Astrocyte (in vitro differentiated cells and primary cell): Measurements from ENCODE around the gene MTCH1. TPM values are rescaled to one million over a fixed set of nuclear protein-coding genes. Genes with fewer than 3 reads are reported as not detected.

ENCODE experiments used
- DNase-seq: peaks from one replicate; pipeline ENCODE4 v3.0.0-alpha.2; 2010; ENCODE audit warnings: low read depth
- FAIRE-seq: peaks from 2 replicates; lab custom pipeline; 2011; peaks lifted over from hg19 to GRCh38; lab: Jason Lieb, UNC
- H2AFZ ChIP-seq: 2 replicates; pipeline ENCODE4 v1.6.0; 2012; ENCODE audit warnings: low read depth, low read length, inconsistent platforms
- H3K27ac ChIP-seq: 2 replicates; pipeline ENCODE4 v1.5.1; 2011; ENCODE audit warnings: low read depth, low read length, inconsistent platforms
- H3K27me3 ChIP-seq: 2 replicates; pipeline ENCODE4 v1.6.0; 2011; ENCODE audit warnings: low read length, inconsistent platforms; ENCODE audit not compliant: insufficient read depth
- H3K36me3 ChIP-seq: 2 replicates; pipeline ENCODE4 v1.5.1; 2011; ENCODE audit warnings: low read length, inconsistent platforms; ENCODE audit not compliant: insufficient read depth
- H3K4me1 ChIP-seq: 2 replicates; pipeline ENCODE4 v1.5.1; 2011; ENCODE audit warnings: low read length, inconsistent platforms; ENCODE audit not compliant: insufficient read depth
- H3K4me2 ChIP-seq: 2 replicates; pipeline ENCODE4 v1.6.0; 2012; ENCODE audit warnings: low read length, inconsistent platforms
- H3K4me3 ChIP-seq: 2 replicates; pipeline ENCODE4 v1.5.1; 2011; ENCODE audit warnings: low read depth, mild to moderate bottlenecking, low read length, inconsistent platforms; ENCODE audit not compliant: insufficient read depth
- H3K79me2 ChIP-seq: 2 replicates; pipeline ENCODE4 v1.6.0; 2012; ENCODE audit warnings: mild to moderate bottlenecking, low read length, inconsistent platforms; ENCODE audit not compliant: insufficient read depth
- H3K9ac ChIP-seq: 2 replicates; pipeline ENCODE4 v1.6.0; 2012; ENCODE audit warnings: mild to moderate bottlenecking, low read length, inconsistent platforms
- H3K9me3 ChIP-seq: 2 replicates; pipeline ENCODE4 v1.5.1; 2012; ENCODE audit warnings: low read depth, mild to moderate bottlenecking, low read length, inconsistent platforms; ENCODE audit not compliant: insufficient read depth
- H4K20me1 ChIP-seq: 2 replicates; pipeline ENCODE4 v1.6.0; 2012; ENCODE audit warnings: low read length, inconsistent platforms; ENCODE audit not compliant: insufficient read depth
- H3K27ac Mint-ChIP-seq: one replicate; pipeline ENCODE4 v1.8.0; 2021; ENCODE audit warnings: mild to moderate bottlenecking, mixed read lengths; ENCODE audit not compliant: unreplicated experiment
- H3K27me3 Mint-ChIP-seq: one replicate; pipeline ENCODE4 v1.8.0; 2021; ENCODE audit warnings: low read depth, mixed read lengths; ENCODE audit not compliant: unreplicated experiment
- H3K36me3 Mint-ChIP-seq: one replicate; pipeline ENCODE4 v1.8.0; 2021; ENCODE audit warnings: low read depth, mixed read lengths; ENCODE audit not compliant: unreplicated experiment
- H3K4me1 Mint-ChIP-seq: one replicate; pipeline ENCODE4 v1.8.0; 2021; ENCODE audit warnings: low read depth, mixed read lengths; ENCODE audit not compliant: unreplicated experiment
- H3K4me3 Mint-ChIP-seq: one replicate; pipeline ENCODE4 v1.8.0; 2021; ENCODE audit warnings: mild to moderate bottlenecking, moderate library complexity, mixed read lengths; ENCODE audit not compliant: unreplicated experiment
- H3K9me3 Mint-ChIP-seq: one replicate; pipeline ENCODE4 v1.8.0; 2021; ENCODE audit warnings: mild to moderate bottlenecking, mixed read lengths; ENCODE audit not compliant: unreplicated experiment
- CTCF ChIP-seq: IDR thresholded peaks from 2 replicates; pipeline ENCODE4 v1.5.1; 2011; ENCODE audit warnings: low read depth, mild to moderate bottlenecking, inconsistent platforms, low read length, moderate library complexity; ENCODE audit not compliant: insufficient read depth
- EZH2 ChIP-seq: IDR thresholded peaks from 2 replicates; pipeline ENCODE4 v1.6.1; 2012; ENCODE audit warnings: mild to moderate bottlenecking, low read length, inconsistent platforms; ENCODE audit not compliant: insufficient read depth
- total RNA-seq: library from RNA; stranded (reverse); gene quantifications from 2 replicates; pipeline ENCODE4 v1.2.1, GENCODE V29; 2021

MTCH1 gene
- total RNA-seq, 1 donor from 2014 or later, result 311 TPM

DNA sequence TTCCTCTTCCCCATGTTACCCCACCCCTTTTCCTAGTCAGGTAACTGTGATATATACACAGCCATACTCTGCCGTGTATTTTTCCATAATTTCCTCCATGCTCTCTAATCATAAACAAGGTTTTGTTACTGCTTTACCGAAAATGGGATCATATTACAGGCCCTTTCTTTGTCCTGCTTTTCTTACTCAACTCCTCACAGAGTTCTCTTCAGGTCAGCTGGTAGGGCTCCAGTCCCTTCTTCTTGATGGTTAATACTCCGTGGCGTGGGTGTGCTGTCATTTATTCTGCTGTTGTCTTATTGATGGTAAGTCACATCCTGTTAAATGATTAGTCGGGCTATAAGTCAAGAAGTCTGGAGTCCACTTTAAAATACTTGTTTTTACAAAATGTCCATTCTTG lies 56.4 kb downstream of the MTCH1 start:
- peak; percentile 57 for DNase-seq
- peak overlapping the region; percentile 45 for H3K4me2 ChIP-seq
- peaks cover 18% of the 10 kb centered on the region for H3K4me1 ChIP-seq
- TF ChIP-seq CTCF (no peak), EZH2 (no peak)
- no peaks in the 10 kb centered on the region for H3K9me3 Mint-ChIP-seq
- H4K20me1 ChIP-seq, result no peaks in the 10 kb centered on the region
- H3K36me3 ChIP-seq, result peaks cover 10% of the 10 kb centered on the region
- no peaks in the 10 kb centered on the region for H3K27me3 Mint-ChIP-seq
- H3K9me3 ChIP-seq, result no peaks in the 10 kb centered on the region
- no peak overlapping the region for H3K9ac ChIP-seq
- no peak overlapping the region for H3K27ac Mint-ChIP-seq
- peak; percentile 20 for FAIRE-seq
- no peaks in the 10 kb centered on the region for H3K27me3 ChIP-seq
- H3K79me2 ChIP-seq, result no peaks in the 10 kb centered on the region
- H3K4me3 ChIP-seq, result no peak overlapping the region
- H3K27ac ChIP-seq, result no peak overlapping the region
- no peak overlapping the region for H3K4me3 Mint-ChIP-seq
- H3K4me1 Mint-ChIP-seq, result peaks cover 36% of the 10 kb centered on the region
- peaks cover 3% of the 10 kb centered on the region for H3K36me3 Mint-ChIP-seq
- H2AFZ ChIP-seq, result no peak overlapping the region

- H3K79me2 ChIP-seq, result no peaks in the 10 kb centered on the region
- H3K27me3 ChIP-seq, result no peaks in the 10 kb centered on the region
- no peak for DNase-seq
- no peaks in the 10 kb centered on the region for H3K9me3 Mint-ChIP-seq
- no peak overlapping the region for H3K4me3 Mint-ChIP-seq
- H3K9me3 ChIP-seq, result no peaks in the 10 kb centered on the region
- no peak overlapping the region for H3K4me3 ChIP-seq
- H3K4me2 ChIP-seq, result no peak overlapping the region
- no peak overlapping the region for H3K27ac ChIP-seq
- no peak for FAIRE-seq
- no peaks in the 10 kb centered on the region for H3K27me3 Mint-ChIP-seq
- H3K27ac Mint-ChIP-seq, result no peak overlapping the region
- TF ChIP-seq EZH2, result no peak
- no peak for TF ChIP-seq CTCF
- no peak overlapping the region for H3K9ac ChIP-seq
- H4K20me1 ChIP-seq, result no peaks in the 10 kb centered on the region
- peaks cover 21% of the 10 kb centered on the region for H3K4me1 ChIP-seq
- H3K36me3 Mint-ChIP-seq, result peaks cover 3% of the 10 kb centered on the region
- H3K36me3 ChIP-seq, result peaks cover 10% of the 10 kb centered on the region
- peaks cover 41% of the 10 kb centered on the region for H3K4me1 Mint-ChIP-seq
- H2AFZ ChIP-seq, result no peak overlapping the region
These were observed 56.8 kb downstream of the MTCH1 start for GRCh38 chr6:36929152-36929551.

GRCh38 chr6:36928547-36928918 lies 57.5 kb downstream of the MTCH1 start:
- H3K9me3 ChIP-seq, result no peaks in the 10 kb centered on the region
- H3K9me3 Mint-ChIP-seq, result no peaks in the 10 kb centered on the region
- H3K27ac Mint-ChIP-seq, result no peak overlapping the region
- H2AFZ ChIP-seq, result no peak overlapping the region
- H3K4me1 ChIP-seq, result peaks cover 22% of the 10 kb centered on the region
- no peak overlapping the region for H3K27ac ChIP-seq
- H3K9ac ChIP-seq, result no peak overlapping the region
- no peaks in the 10 kb centered on the region for H3K79me2 ChIP-seq
- H3K4me3 ChIP-seq, result no peak overlapping the region
- no peak overlapping the region for H3K4me2 ChIP-seq
- peaks cover 45% of the 10 kb centered on the region for H3K4me1 Mint-ChIP-seq
- no peak overlapping the region for H3K4me3 Mint-ChIP-seq
- H3K27me3 ChIP-seq, result no peaks in the 10 kb centered on the region
- peaks cover 10% of the 10 kb centered on the region for H3K36me3 ChIP-seq
- TF ChIP-seq EZH2, result no peak
- TF ChIP-seq CTCF, result no peak
- no peaks in the 10 kb centered on the region for H3K27me3 Mint-ChIP-seq
- peaks cover 3% of the 10 kb centered on the region for H3K36me3 Mint-ChIP-seq
- FAIRE-seq (no peak), DNase-seq (no peak)
- no peaks in the 10 kb centered on the region for H4K20me1 ChIP-seq
